Retina (tissue), 1 donor: ENCODE measurements around the gene QKI.
"Not testable (repeated sequence)": the region's sequence is repeated elsewhere in the genome, so short reads cannot be mapped to it uniquely, and the experiment has no call there.

Experiments used
- DNase-seq: peaks from one replicate; pipeline ENCODE4 v3.0.0-alpha.2; 2016

Gene QKI

GRCh38 chr6:163583558-163583957, 169.0 kb downstream of the QKI start:
- no peak for DNase-seq

GRCh38 chr6:163585932-163586437, 171.5 kb downstream of the QKI start:
- DNase-seq = no peak

- DNase-seq = no peak
Observed at GRCh38 chr6:163586888-163587287, 172.4 kb downstream of the QKI start.

- no peak for DNase-seq
Observed at GRCh38 chr6:163588220-163588919, 173.9 kb downstream of the QKI start.

- DNase-seq = no peak
Observed at GRCh38 chr6:163589387-163589786, 174.9 kb downstream of the QKI start.

- DNase-seq = not testable (repeated sequence)
Observed at GRCh38 chr6:163590132-163590531, 175.6 kb downstream of the QKI start.

GRCh38 chr6:163592872-163593271, 178.4 kb downstream of the QKI start:
- no peak for DNase-seq

- DNase-seq = no peak
Observed at GRCh38 chr6:163596174-163596573, 181.7 kb downstream of the QKI start.

- no peak for DNase-seq
Observed at GRCh38 chr6:163599136-163599535, 184.6 kb downstream of the QKI start.

- no peak for DNase-seq
Observed at GRCh38 chr6:163599684-163600083, 185.2 kb downstream of the QKI start.

GRCh38 chr6:163600331-163600730, 185.8 kb downstream of the QKI start:
- DNase-seq = no peak

GRCh38 chr6:163600781-163601180, 186.3 kb downstream of the QKI start:
- DNase-seq = no peak

- no peak for DNase-seq
Observed at GRCh38 chr6:163602851-163603250, 188.3 kb downstream of the QKI start.

- DNase-seq = no peak
Observed at GRCh38 chr6:163603395-163603794, 188.9 kb downstream of the QKI start.

- DNase-seq = no peak
Observed at GRCh38 chr6:163605385-163606097, 191.0 kb downstream of the QKI start.

- no peak for DNase-seq
Observed at GRCh38 chr6:163607792-163608191, 193.3 kb downstream of the QKI start.

GRCh38 chr6:163608204-163608644, 193.7 kb downstream of the QKI start:
- no peak for DNase-seq

GRCh38 chr6:163612200-163612599, 197.7 kb downstream of the QKI start:
- no peak for DNase-seq

GRCh38 chr6:163613025-163613424, 198.5 kb downstream of the QKI start:
- no peak for DNase-seq

GRCh38 chr6:163613668-163614067, 199.2 kb downstream of the QKI start:
- DNase-seq = no peak

GRCh38 chr6:163616452-163616851, 201.9 kb downstream of the QKI start:
- no peak for DNase-seq

GRCh38 chr6:163617549-163617948, 203.0 kb downstream of the QKI start:
- no peak for DNase-seq

GRCh38 chr6:163620101-163620500, 205.6 kb downstream of the QKI start:
- no peak for DNase-seq

GRCh38 chr6:163620670-163621330, 206.3 kb downstream of the QKI start:
- no peak for DNase-seq
